HEK293T (cell line): ENCODE results near the gene TBC1D32.
A peak's percentile ranks its signal among the peaks of the same experiment; 100 is the strongest.
"Not testable (repeated sequence)": the region's sequence is repeated elsewhere in the genome, so short reads cannot be mapped to it uniquely, and the experiment has no call there.

Experiments used
- CTCF ChIA-PET: fragments of 350-600 bp; formaldehyde crosslinking; extraction: SDS; loops from one replicate; lab custom pipeline; 2021; ENCODE audit warnings: antibody characterized with exemption, inconsistent platforms; lab: Yijun Ruan, JAX
- POLR2A ChIA-PET: fragments of 350-600 bp; formaldehyde crosslinking; extraction: SDS; loops from one replicate; lab custom pipeline; 2020; ENCODE audit warnings: antibody characterized with exemption, inconsistent platforms; lab: Yijun Ruan, JAX
- DNase-seq: peaks from one replicate; pipeline ENCODE4 v3.0.0; 2012; ENCODE audit warnings: mixed read lengths; ENCODE audit errors: extremely low spot score
- ARNT ChIP-seq: fragments of 450-650 bp; IDR thresholded peaks from 2 replicates; pipeline ENCODE4 v1.6.1; 2017; ENCODE audit warnings: mild to moderate bottlenecking
- BHLHE40 ChIP-seq: fragments of 450-650 bp; IDR thresholded peaks from 2 replicates; pipeline ENCODE4 v1.6.1; 2016; ENCODE audit warnings: mild to moderate bottlenecking, moderate library complexity, borderline replicate concordance
- CTBP1 ChIP-seq: fragments of 450-650 bp; IDR thresholded peaks from 2 replicates; pipeline ENCODE4 v1.6.1; 2016; ENCODE audit warnings: borderline replicate concordance
- ELF4 ChIP-seq: fragments of 450-650 bp; IDR thresholded peaks from 2 replicates; pipeline ENCODE4 v1.6.1; 2017; ENCODE audit warnings: antibody characterized with exemption
- FOXA1 ChIP-seq: fragments of 450-650 bp; IDR thresholded peaks from 2 replicates; pipeline ENCODE4 v1.6.1; 2016; ENCODE audit warnings: mild to moderate bottlenecking
- FOXK2 ChIP-seq: fragments of 450-650 bp; IDR thresholded peaks from 2 replicates; pipeline ENCODE4 v1.6.1; 2016; ENCODE audit warnings: mild to moderate bottlenecking
- FOXM1 ChIP-seq: fragments of 450-650 bp; IDR thresholded peaks from 2 replicates; pipeline ENCODE4 v1.6.1; 2017; ENCODE audit warnings: mild to moderate bottlenecking, borderline replicate concordance
- HDGF ChIP-seq: fragments of 450-650 bp; IDR thresholded peaks from 2 replicates; pipeline ENCODE4 v1.6.1; 2017; ENCODE audit warnings: antibody characterized with exemption, borderline replicate concordance
- L3MBTL2 ChIP-seq: fragments of 450-650 bp; conservative IDR thresholded peaks from 2 replicates; pipeline ENCODE4 v1.6.1; 2016; ENCODE audit warnings: mild to moderate bottlenecking
- LEF1 ChIP-seq: fragments of 450-650 bp; IDR thresholded peaks from 2 replicates; pipeline ENCODE4 v1.6.1; 2017; ENCODE audit warnings: mild to moderate bottlenecking, borderline replicate concordance
- NFRKB ChIP-seq: fragments of 450-650 bp; IDR thresholded peaks from 2 replicates; pipeline ENCODE4 v1.6.1; 2016; ENCODE audit warnings: mild to moderate bottlenecking, moderate library complexity
- SP1 ChIP-seq: fragments of 450-650 bp; IDR thresholded peaks from 2 replicates; pipeline ENCODE4 v1.6.1; 2017
- SUZ12 ChIP-seq: fragments of 450-650 bp; IDR thresholded peaks from 2 replicates; pipeline ENCODE4 v1.6.1; 2016; ENCODE audit warnings: mild to moderate bottlenecking
- TARDBP ChIP-seq: fragments of 450-650 bp; IDR thresholded peaks from 2 replicates; pipeline ENCODE4 v1.6.1; 2016
- ZNF384 ChIP-seq: fragments of 450-650 bp; IDR thresholded peaks from 2 replicates; pipeline ENCODE4 v1.6.1; 2016
- TF ChIP-seq, protein P1 (sequence below): fragments of 450-650 bp; IDR thresholded peaks from 2 replicates; pipeline ENCODE4 v1.6.1; 2016

Gene TBC1D32

DNA sequence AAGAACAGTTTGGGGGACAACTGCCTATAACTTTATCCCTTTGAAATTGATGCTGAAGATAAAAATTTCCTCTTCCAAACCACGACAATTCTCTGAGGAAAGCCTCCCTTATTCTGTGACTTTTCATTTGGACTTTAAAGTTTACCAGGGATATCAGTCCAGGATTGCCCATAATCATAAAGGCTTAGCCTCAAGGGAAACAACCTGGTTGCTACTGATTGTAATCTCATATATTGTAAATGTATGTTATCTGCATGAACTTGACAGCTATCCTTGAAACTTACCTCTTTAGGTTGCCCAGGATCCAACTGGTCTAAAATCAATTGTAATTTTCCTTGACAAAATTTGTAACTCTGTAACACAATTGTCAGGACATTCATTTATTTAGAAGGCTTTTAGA lies 23.8 kb downstream of the TBC1D32 start:
- TF ChIP-seq TARDBP (no peak), SUZ12 (no peak), ARNT (no peak), HDGF (no peak), CTBP1 (no peak), NFRKB (no peak), BHLHE40 (no peak), ELF4 (no peak), ZNF384 (no peak), FOXA1 (no peak), L3MBTL2 (no peak), LEF1 (no peak), SP1 (no peak), FOXM1 (no peak), FOXK2 (no peak)
- TF ChIP-seq, protein P1, sequence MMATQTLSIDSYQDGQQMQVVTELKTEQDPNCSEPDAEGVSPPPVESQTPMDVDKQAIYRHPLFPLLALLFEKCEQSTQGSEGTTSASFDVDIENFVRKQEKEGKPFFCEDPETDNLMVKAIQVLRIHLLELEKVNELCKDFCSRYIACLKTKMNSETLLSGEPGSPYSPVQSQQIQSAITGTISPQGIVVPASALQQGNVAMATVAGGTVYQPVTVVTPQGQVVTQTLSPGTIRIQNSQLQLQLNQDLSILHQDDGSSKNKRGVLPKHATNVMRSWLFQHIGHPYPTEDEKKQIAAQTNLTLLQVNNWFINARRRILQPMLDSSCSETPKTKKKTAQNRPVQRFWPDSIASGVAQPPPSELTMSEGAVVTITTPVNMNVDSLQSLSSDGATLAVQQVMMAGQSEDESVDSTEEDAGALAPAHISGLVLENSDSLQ = no peak
- no peak for DNase-seq
- ChIA-PET POLR2A (no interaction called here), CTCF (no interaction called here)

DNA sequence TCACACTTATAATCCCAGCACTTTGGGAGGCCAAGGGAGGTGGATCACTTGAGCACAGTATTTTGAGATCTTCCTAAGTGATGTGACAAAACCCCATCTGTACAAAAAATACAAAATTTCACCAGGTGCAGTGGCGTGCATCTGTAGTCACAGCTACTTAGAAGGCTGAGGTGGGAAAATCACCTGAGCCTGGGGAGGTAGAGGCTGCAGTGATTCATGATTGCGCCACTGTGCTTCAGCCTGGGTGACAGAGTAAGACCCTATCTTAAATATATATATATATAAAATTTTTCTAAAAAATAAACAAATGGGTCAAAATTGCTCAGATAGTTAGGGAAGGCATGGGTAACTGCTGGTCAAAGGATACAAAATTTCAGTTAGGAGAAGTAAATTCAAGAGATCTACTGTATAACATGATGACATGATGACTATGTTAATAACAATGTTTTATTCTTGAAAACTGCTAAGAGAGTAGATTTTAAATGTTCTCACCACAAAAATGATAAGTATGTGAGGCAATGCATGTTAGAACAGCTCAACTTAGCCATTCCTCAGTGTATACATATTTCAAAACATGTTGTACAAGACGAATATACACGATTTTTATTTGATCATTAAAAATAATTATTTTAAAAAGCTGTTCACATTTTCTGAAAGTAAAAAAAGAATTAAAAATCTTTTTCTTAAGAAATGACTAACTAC lies 24.4 kb downstream of the TBC1D32 start:
- DNase-seq = no peak
- TF ChIP-seq FOXM1 (no peak), BHLHE40 (no peak), L3MBTL2 (no peak), ELF4 (no peak), HDGF (no peak), SP1 (no peak), TARDBP (no peak)
- ChIA-PET POLR2A (no interaction called here), CTCF (no interaction called here)

DNA sequence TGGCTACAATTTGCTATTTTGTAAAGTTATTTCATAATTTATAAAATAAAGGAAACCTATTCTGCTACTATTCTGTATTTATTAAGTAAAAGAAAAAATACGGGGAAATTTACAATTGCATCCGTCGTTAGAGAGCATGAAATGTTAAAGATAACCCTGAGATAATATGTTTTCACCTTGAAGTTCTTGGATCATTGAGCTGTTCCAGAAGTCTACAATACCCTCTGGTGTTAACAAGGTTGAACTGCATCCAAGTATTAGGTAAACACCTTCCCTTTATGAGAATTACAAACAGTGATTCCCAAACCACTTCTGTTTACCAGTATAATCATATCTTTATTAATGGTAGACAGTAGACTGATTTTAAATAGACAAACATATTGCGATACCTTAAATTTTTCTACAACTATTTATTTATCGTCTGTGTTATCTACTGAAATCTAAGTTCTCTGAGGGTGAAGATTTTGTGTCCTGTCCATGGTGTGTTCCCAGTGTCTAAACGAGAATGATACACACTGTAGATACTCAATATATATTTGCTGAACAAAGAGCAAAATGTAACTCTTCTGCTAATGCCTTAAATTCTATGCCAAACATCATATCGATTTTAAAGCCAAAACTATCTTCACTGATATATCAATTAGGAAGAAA lies 28.2 kb downstream of the TBC1D32 start:
- no peak for TF ChIP-seq ELF4
- TF ChIP-seq SP1 = no peak
- TF ChIP-seq ZNF384 = no peak
- TF ChIP-seq L3MBTL2 = no peak
- no peak for TF ChIP-seq ARNT
- TF ChIP-seq BHLHE40 = no peak
- TF ChIP-seq CTBP1 = no peak
- TF ChIP-seq LEF1 = no peak
- no peak for TF ChIP-seq FOXA1
- no peak for TF ChIP-seq NFRKB
- no peak for TF ChIP-seq TARDBP
- TF ChIP-seq FOXK2 = no peak
- TF ChIP-seq SUZ12 = no peak
- TF ChIP-seq FOXM1 = no peak
- no peak for TF ChIP-seq HDGF
- TF ChIP-seq, protein P1 = no peak
- peak; percentile 38 for DNase-seq
- POLR2A ChIA-PET = no interaction called here
- CTCF ChIA-PET = interaction anchor here (0.7 to 1.0 kb wide), 2 partner anchors 251 to 1016 kb away, joined by 3 to 4 read pairs; no protein-coding TSS in a partner anchor

DNA sequence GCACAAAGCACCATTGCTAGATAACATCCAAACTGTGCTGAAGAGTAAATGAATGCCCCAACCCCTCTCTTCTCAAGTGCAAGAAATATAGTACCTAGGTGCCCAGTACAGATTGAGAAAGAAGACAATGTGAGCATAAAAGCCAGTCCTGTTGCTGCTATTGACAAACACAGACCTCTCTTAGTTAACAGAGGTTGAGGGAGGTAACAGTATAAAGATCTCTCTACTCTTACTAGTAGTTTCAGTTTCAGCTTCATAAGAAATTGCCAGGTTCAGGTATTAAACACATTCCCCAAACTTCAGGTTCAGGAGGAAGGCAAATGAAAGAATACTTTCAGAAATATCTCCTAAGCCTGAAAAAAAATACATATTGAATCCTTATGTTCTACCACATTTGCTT lies 31.4 kb downstream of the TBC1D32 start:
- CTCF ChIA-PET = no interaction called here

DNA sequence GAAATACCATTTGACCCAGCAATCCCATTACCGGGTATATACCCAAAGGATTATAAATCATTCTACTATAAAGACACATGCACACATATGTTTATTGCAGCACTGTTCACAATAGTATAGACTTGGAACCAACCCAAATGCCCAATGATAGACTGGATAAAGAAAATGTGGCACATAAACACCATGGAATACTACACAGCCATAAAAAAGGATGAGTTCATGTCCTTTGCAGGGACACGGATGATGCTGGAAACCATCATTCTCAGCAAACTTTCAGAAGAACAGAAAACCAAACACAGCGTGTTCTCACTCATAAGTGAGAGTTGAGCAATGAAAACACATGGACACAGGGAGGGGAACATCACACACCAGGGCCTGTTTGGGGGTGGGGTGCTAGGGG lies 33.1 kb downstream of the TBC1D32 start:
- POLR2A ChIA-PET, DNase-seq: not testable (repeated sequence)
- CTCF ChIA-PET = interaction anchor here (0.6 kb wide), 1 partner anchor 100 kb away, joined by 6 read pairs; no protein-coding TSS in a partner anchor

More for the DNA sequence above, 31.4 kb downstream of the TBC1D32 start:
- POLR2A ChIA-PET = no interaction called here
- no peak for DNase-seq
- TF ChIP-seq FOXM1 = no peak
- TF ChIP-seq HDGF = no peak
- TF ChIP-seq BHLHE40 = no peak
- TF ChIP-seq L3MBTL2 = no peak
- TF ChIP-seq SUZ12 = no peak
- no peak for TF ChIP-seq ZNF384
- TF ChIP-seq, protein P1 = no peak
- no peak for TF ChIP-seq LEF1
- no peak for TF ChIP-seq CTBP1
- TF ChIP-seq ARNT = no peak
- TF ChIP-seq FOXA1 = no peak
- no peak for TF ChIP-seq FOXK2
- no peak for TF ChIP-seq SP1
- TF ChIP-seq TARDBP = no peak
- no peak for TF ChIP-seq NFRKB

DNA sequence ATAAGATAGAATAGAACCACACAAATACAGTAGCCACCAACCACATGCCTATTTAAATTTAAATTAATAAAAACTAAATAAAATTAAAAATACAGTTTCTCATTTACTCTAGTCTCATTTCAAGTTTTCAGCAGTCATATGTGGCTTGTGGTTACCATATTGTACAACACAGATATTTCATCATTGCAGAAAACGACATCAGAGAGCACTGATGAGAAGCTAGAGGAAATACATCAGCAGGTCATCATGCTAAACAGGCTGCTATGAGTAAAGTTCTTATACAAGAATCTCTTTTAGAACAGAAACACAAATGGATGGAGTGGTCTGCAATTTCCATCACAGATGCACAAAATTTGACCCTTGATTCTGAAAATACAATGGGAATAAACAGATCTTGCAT lies 36.6 kb downstream of the TBC1D32 start:
- ChIA-PET POLR2A (no interaction called here), CTCF (interaction anchor here (0.5 kb wide), 1 partner anchor 509 kb away, joined by 3 read pairs; no protein-coding TSS in a partner anchor)
- no peak for TF ChIP-seq LEF1
- TF ChIP-seq FOXK2 = no peak
- TF ChIP-seq L3MBTL2 = no peak
- TF ChIP-seq TARDBP = no peak
- no peak for TF ChIP-seq CTBP1
- no peak for TF ChIP-seq SUZ12
- TF ChIP-seq, protein P1 = no peak
- no peak for TF ChIP-seq NFRKB
- no peak for TF ChIP-seq ZNF384
- no peak for TF ChIP-seq SP1
- no peak for TF ChIP-seq ELF4
- TF ChIP-seq ARNT = no peak
- no peak for TF ChIP-seq BHLHE40
- no peak for TF ChIP-seq HDGF
- no peak for TF ChIP-seq FOXA1
- TF ChIP-seq FOXM1 = no peak
- DNase-seq = no peak
